GM18909 (cell line): ENCODE results near the gene TRPM2.
"Not testable (repeated sequence)": the region's sequence is repeated elsewhere in the genome, so short reads cannot be mapped to it uniquely, and the experiment has no call there.

Experiments
- ATAC-seq: cut with Tn5 transposase; IDR thresholded peaks from one replicate; pipeline ENCODE4 v1.9.1; 2021; ENCODE audit warnings: mild to moderate bottlenecking; ENCODE audit not compliant: unreplicated experiment, poor library complexity

Gene TRPM2

GRCh38 chr21:44471996-44472395, 118.6 kb downstream of the TRPM2 start:
- ATAC-seq: no peak

- ATAC-seq: no peak
These were observed 120.6 kb downstream of the TRPM2 start for GRCh38 chr21:44473915-44474555.

GRCh38 chr21:44475266-44475845, 121.9 kb downstream of the TRPM2 start:
- no peak for ATAC-seq

DNA sequence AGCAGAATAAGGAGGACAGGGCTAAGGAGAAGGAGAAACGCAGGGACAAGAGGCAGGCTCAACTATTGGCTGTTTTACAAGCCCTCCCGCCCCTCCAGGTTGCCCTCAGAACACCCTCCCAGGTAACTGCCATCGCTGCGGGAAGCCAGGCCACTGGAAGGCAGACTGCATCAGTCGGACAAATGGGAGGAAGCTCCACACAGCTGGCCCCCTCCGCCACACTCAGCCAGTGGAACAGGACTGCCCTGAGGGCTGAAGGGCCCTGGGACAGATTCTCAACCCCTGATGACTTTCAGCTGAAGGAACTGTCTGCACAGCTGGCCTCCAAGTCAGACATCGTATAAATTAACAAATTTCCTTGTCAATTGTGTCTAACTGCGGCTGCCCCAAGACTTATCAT, 123.7 kb downstream of the TRPM2 start:
- ATAC-seq: no peak

GRCh38 chr21:44477712-44478111, 124.3 kb downstream of the TRPM2 start:
- no peak for ATAC-seq

DNA sequence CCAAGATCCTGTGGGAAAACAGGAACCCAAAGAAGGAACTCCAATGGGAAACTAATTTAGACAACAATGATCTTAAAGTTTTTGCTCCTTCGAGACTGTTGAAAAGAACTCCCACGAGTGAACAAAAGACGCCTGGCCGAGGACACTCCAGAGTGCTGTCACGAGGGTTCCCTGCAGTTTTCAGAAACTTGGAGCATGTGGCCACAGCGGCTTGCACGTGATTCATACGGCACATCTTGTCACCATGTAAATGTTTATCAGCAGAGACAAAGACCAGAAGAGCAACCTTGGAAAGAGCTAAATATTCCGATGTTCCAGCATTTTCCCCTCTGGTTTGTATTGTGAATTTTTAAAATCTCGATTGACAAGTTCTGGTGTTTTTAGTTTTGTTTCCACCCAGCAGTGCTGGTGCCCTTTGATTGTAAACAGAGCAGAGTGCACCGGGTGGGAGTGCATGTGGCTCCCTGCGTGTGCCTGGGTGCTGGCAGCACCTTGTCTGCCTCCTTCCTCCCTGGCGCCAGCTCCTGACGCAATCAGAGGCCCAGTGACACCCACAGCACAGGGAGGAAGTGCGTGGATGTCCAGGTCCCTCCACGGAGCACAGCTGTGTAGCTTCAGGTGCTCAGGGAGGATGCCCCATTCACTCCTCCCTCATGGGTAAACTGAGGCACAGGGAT, 124.8 kb downstream of the TRPM2 start:
- ATAC-seq: no peak

DNA sequence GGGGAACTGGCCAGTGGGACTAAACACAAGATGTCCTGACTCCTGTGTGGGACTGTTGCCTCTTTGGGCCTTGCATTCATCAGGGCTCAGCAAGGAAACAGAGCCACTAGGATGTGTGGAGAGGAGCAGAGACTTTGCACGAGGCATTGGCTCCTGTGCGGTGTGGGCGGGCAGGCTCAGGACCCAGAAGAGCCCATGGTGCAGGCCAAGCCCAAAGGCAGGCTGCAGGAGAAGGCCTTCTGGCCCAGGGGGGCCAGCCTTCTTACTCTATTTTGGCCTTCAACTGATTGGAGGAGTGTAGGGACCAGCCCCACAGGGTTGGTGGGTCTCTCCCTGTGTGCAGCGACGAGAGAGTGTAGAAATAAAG, 125.4 kb downstream of the TRPM2 start:
- ATAC-seq: no peak

GRCh38 chr21:44479556-44480199, 126.3 kb downstream of the TRPM2 start:
- not testable (repeated sequence) for ATAC-seq

DNA sequence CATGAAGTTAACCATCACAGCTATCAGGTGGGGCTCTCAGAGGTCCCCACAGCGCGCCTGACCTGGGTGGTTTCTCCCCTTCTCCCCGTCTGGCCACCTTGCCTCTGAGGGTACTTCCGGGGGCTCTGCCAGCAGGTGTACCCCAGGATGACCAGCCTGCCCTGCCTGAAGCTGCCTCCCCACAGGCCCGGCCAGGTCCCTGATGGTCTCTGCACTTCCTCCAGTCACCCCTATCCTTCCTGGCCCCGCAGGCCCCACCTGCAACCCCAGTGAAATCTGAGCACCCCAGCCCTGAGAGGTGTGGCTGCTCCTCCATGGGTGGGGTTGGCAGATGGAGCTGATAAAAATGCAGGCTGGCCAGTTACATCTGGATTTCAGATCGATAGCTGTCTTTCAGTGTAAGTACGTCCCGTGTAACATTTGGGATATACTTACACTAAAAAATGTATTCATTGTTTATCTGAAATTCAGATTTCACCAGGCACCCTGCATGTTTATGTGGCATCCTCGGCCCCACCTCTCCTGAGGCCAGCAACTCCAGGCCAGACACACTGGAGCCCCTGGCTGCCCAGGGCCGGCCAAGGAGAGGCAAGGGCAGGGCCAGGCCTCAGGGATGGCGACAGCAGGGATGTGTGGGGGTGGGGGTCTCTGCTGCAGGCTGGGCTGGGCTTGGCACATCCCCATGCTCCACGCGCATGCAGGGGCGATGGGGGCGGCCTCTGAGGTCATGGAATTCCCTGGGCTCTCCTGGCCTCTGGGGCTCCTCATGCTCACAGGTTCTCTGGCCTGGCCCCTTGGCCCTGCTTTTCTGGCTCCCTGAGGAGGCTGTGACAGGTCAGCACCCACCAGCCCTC, 127.0 kb downstream of the TRPM2 start:
- ATAC-seq: no peak

- no peak for ATAC-seq
These were observed 129.3 kb downstream of the TRPM2 start for GRCh38 chr21:44482581-44483287.

GRCh38 chr21:44483288-44484237, 130.1 kb downstream of the TRPM2 start:
- ATAC-seq: no peak

GRCh38 chr21:44484498-44485253, 131.3 kb downstream of the TRPM2 start:
- no peak for ATAC-seq

GRCh38 chr21:44485254-44485793, 131.9 kb downstream of the TRPM2 start:
- no peak for ATAC-seq

- no peak for ATAC-seq
These were observed 132.4 kb downstream of the TRPM2 start for GRCh38 chr21:44485796-44486195.

DNA sequence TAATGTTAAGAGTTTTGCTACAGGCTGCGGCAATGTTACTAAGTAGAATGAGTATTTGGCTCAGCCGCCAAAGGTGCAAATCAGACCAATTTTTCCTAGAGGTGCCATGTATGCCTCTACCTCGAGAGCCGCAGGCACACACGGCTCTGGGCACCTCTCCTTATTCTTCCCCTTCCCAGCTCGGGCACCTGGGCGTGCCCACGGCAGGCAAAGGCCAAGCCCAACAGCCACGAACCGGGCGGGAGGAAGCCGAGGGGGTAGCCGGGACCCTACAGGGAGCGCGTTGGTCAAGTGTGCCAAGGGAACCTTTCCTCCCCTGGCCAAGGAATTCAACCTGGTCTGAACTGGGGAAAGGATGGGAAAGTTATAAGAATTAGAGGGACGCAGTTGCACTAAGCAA, 132.9 kb downstream of the TRPM2 start:
- no peak for ATAC-seq

DNA sequence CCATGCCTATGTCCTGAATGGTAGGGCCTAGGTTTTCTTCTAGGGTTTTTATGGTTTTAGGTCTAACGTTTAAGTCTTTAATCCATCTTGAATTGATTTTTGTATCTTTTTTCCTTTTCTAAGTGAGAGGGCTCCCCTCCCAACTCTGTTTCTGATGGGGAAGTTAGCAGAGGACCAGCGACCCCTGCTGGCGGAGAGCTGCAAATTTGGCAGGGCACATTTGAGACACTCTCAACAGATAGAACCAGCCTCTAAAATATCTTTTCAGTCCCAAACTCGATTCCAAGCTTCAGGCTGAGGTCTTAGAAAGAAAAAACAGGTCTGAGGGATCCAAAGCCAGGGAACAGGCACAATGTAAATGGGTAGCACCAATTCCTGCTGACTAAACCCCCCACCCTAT, 134.4 kb downstream of the TRPM2 start:
- no peak for ATAC-seq

GRCh38 chr21:44489962-44490361, 136.5 kb downstream of the TRPM2 start:
- ATAC-seq: no peak

DNA sequence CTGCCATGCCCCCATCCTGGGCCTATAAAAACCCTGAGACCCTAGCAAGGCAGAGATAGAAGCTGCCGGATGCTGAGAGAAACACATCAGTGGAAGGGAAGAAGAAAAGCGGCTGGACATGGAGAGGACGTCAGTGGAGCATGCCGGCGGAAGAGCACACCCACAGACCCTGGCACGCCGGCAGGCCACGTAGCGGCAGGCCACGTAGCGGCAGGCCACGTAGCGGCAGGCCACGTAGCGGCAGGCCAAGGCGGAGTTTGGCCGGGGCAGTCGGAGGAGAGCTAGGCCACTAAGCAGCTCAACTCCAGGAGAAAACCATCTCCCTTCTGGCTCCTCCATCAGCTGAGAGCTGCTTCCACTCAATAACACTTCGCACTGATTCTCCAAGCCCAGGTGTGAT, 137.0 kb downstream of the TRPM2 start:
- no peak for ATAC-seq
